Skeletal muscle satellite cell (primary cell): Measurements from ENCODE around the gene ATP10A.
"Not testable (repeated sequence)": the region's sequence is repeated elsewhere in the genome, so short reads cannot be mapped to it uniquely, and the experiment has no call there.

ENCODE experiments used
- H3K27me3 ChIP-seq: 2 replicates; pipeline ENCODE4 v1.7.0; 2013; ENCODE audit warnings: low read length; ENCODE audit not compliant: control insufficient read depth, insufficient read depth
- H3K36me3 ChIP-seq: 2 replicates; pipeline ENCODE4 v1.7.0; 2013; ENCODE audit warnings: mild to moderate bottlenecking, control low read depth, low read length; ENCODE audit not compliant: insufficient read depth
- H3K4me1 ChIP-seq: 2 replicates; pipeline ENCODE4 v1.7.0; 2013; ENCODE audit warnings: low read length; ENCODE audit not compliant: control insufficient read depth, insufficient read depth
- H3K4me2 ChIP-seq: 2 replicates; pipeline ENCODE4 v1.7.0; 2013; ENCODE audit warnings: mild to moderate bottlenecking, low read length
- H3K4me3 ChIP-seq: 2 replicates; pipeline ENCODE4 v1.7.0; 2013; ENCODE audit warnings: low read length
- H3K9ac ChIP-seq: 2 replicates; pipeline ENCODE4 v1.7.0; 2013; ENCODE audit warnings: mild to moderate bottlenecking, low read depth, low read length, moderate library complexity
- H3K9me3 ChIP-seq: replicated peaks from 2 replicates; pipeline ENCODE4 v1.7.0; 2013; ENCODE audit warnings: mild to moderate bottlenecking, control low read depth, low read length

ATP10A gene

GRCh38 chr15:25764980-25765735 is 98.0 kb downstream of the ATP10A start:
- no peak overlapping the region for H3K4me2 ChIP-seq
- no peak overlapping the region for H3K9ac ChIP-seq
- no peaks in the 10 kb centered on the region for H3K9me3 ChIP-seq
- H3K27me3 ChIP-seq: no peaks in the 10 kb centered on the region
- peaks cover 9% of the 10 kb centered on the region for H3K4me1 ChIP-seq
- H3K36me3 ChIP-seq: peaks cover 4% of the 10 kb centered on the region
- H3K4me3 ChIP-seq: no peak overlapping the region

GRCh38 chr15:25763954-25764353 is 99.2 kb downstream of the ATP10A start:
- H3K36me3 ChIP-seq: peaks cover 4% of the 10 kb centered on the region
- H3K27me3 ChIP-seq: no peaks in the 10 kb centered on the region
- no peaks in the 10 kb centered on the region for H3K9me3 ChIP-seq
- H3K4me3 ChIP-seq: no peak overlapping the region
- no peak overlapping the region for H3K9ac ChIP-seq
- H3K4me1 ChIP-seq: peaks cover 9% of the 10 kb centered on the region
- H3K4me2 ChIP-seq: no peak overlapping the region

- Histone ChIP-seq H3K36me3 (peaks cover 4% of the 10 kb centered on the region), H3K4me2 (no peak overlapping the region), H3K4me1 (peaks cover 9% of the 10 kb centered on the region), H3K9me3 (no peaks in the 10 kb centered on the region), H3K9ac (no peak overlapping the region), H3K27me3 (no peaks in the 10 kb centered on the region), H3K4me3 (no peak overlapping the region)
Observed at GRCh38 chr15:25763331-25763751, 99.8 kb downstream of the ATP10A start.

- no peak overlapping the region for H3K4me2 ChIP-seq
- no peaks in the 10 kb centered on the region for H3K9me3 ChIP-seq
- H3K4me1 ChIP-seq: peaks cover 9% of the 10 kb centered on the region
- H3K9ac ChIP-seq: no peak overlapping the region
- peaks cover 4% of the 10 kb centered on the region for H3K36me3 ChIP-seq
- no peak overlapping the region for H3K4me3 ChIP-seq
- no peaks in the 10 kb centered on the region for H3K27me3 ChIP-seq
Observed at GRCh38 chr15:25761971-25762662, 101.0 kb downstream of the ATP10A start.

GRCh38 chr15:25759421-25759820 is 103.7 kb downstream of the ATP10A start:
- Histone ChIP-seq H3K4me1 (peaks cover 9% of the 10 kb centered on the region), H3K27me3 (no peaks in the 10 kb centered on the region), H3K9me3 (no peaks in the 10 kb centered on the region), H3K9ac (no peak overlapping the region), H3K4me2 (no peak overlapping the region), H3K4me3 (no peak overlapping the region), H3K36me3 (no peaks in the 10 kb centered on the region)

- not testable (repeated sequence) for H3K9me3 ChIP-seq, H3K4me2 ChIP-seq, H3K4me1 ChIP-seq, H3K9ac ChIP-seq, H3K36me3 ChIP-seq, H3K27me3 ChIP-seq, H3K4me3 ChIP-seq
Observed at GRCh38 chr15:25758612-25759011, 104.5 kb downstream of the ATP10A start.

GRCh38 chr15:25743548-25744275 is 119.4 kb downstream of the ATP10A start:
- H3K27me3 ChIP-seq: no peaks in the 10 kb centered on the region
- H3K36me3 ChIP-seq: no peaks in the 10 kb centered on the region
- no peaks in the 10 kb centered on the region for H3K4me1 ChIP-seq
- H3K4me3 ChIP-seq: no peak overlapping the region
- H3K9ac ChIP-seq: no peak overlapping the region
- H3K9me3 ChIP-seq: no peaks in the 10 kb centered on the region
- H3K4me2 ChIP-seq: no peak overlapping the region

GRCh38 chr15:25742776-25743547 is 120.2 kb downstream of the ATP10A start:
- Histone ChIP-seq H3K4me2 (no peak overlapping the region), H3K4me1 (peaks cover 7% of the 10 kb centered on the region), H3K4me3 (no peak overlapping the region), H3K27me3 (no peaks in the 10 kb centered on the region), H3K9ac (no peak overlapping the region), H3K36me3 (no peaks in the 10 kb centered on the region), H3K9me3 (no peaks in the 10 kb centered on the region)

GRCh38 chr15:25742041-25742730 is 120.9 kb downstream of the ATP10A start:
- H3K4me2 ChIP-seq: no peak overlapping the region
- no peaks in the 10 kb centered on the region for H3K36me3 ChIP-seq
- H3K9me3 ChIP-seq: no peaks in the 10 kb centered on the region
- no peak overlapping the region for H3K9ac ChIP-seq
- no peak overlapping the region for H3K4me3 ChIP-seq
- H3K4me1 ChIP-seq: peaks cover 15% of the 10 kb centered on the region
- no peaks in the 10 kb centered on the region for H3K27me3 ChIP-seq

GRCh38 chr15:25741256-25741580 is 121.9 kb downstream of the ATP10A start:
- H3K4me2 ChIP-seq: no peak overlapping the region
- no peaks in the 10 kb centered on the region for H3K36me3 ChIP-seq
- H3K27me3 ChIP-seq: no peaks in the 10 kb centered on the region
- H3K4me1 ChIP-seq: peaks cover 24% of the 10 kb centered on the region
- H3K9ac ChIP-seq: no peak overlapping the region
- no peaks in the 10 kb centered on the region for H3K9me3 ChIP-seq
- no peak overlapping the region for H3K4me3 ChIP-seq
